HG02870 (cell line): Measurements from ENCODE around the gene RADIL.
"Not testable (repeated sequence)": the region's sequence is repeated elsewhere in the genome, so short reads cannot be mapped to it uniquely, and the experiment has no call there.

ENCODE experiments used
- ATAC-seq: cut with Tn5 transposase; IDR thresholded peaks from one replicate; pipeline ENCODE4 v1.9.1; 2021; ENCODE audit warnings: mild to moderate bottlenecking, moderate library complexity; ENCODE audit not compliant: unreplicated experiment

RADIL gene

GRCh38 chr7:4809666-4810065, 73.8 kb downstream of the RADIL start:
- no peak for ATAC-seq

- ATAC-seq: no peak
Observed at GRCh38 chr7:4809091-4809591, 74.4 kb downstream of the RADIL start.

DNA sequence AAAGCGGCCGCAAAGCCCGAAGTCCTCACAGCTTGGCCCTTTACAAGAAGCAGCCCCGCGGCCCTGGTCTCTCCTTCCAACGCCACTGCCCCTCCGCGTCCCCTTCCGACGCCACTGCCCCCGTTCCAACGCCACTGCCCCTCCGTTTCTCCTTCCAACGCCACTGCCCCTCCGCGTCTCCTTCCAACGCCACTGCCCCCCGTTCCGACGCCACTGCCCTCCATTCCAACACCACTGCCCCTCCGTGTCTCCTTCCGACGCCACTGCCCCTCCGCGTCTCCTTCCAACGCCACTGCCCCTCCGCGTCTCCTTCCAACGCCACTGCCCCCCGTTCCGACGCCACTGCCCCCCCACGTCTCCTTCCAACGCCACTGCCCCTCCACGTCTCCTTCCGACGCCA, 75.0 kb downstream of the RADIL start:
- no peak for ATAC-seq

DNA sequence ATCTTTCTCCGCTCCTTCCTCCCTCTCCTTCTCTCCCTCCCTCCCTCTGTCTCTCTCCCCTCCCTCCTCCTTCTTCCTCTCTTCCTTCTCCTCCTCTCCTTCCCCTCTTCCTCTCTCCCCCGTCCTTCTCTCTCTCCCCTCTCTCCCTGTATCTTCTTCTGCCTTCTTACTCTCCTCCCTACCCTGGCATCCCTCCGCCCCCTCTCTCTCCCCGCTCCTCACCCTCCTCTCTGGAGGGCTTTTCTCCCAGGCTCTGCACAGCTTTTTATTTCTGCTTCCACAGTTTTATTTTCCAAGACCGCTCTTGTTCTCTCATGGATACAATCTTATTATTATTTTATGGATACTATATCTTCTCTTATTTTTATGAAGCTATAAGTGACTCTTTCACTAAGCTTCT, 75.5 kb downstream of the RADIL start:
- ATAC-seq: no peak

DNA sequence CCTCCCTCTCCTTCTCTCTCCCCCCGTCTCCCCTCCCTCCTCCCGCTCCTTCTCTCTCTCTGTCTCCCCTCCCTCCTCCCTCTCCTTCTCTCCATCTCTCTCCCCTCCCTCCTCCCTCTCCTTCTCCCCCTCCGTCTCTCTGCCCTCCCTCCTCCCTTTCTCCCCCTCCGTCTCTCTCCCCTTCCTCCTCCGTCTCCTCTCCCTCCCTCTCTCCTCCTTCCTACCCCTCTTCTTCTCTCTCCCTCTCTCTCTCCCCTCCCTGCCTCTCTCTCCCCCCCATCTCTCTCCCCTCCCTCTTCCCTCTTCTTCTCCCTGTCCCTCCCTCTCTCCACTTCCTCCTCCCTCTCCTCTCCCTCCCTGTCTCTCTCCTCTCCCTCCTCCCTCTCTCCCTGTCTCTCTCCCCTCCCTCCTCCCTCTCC, 75.9 kb downstream of the RADIL start:
- ATAC-seq: no peak

- ATAC-seq: no peak
Observed at GRCh38 chr7:4806983-4807597, 76.4 kb downstream of the RADIL start.

DNA sequence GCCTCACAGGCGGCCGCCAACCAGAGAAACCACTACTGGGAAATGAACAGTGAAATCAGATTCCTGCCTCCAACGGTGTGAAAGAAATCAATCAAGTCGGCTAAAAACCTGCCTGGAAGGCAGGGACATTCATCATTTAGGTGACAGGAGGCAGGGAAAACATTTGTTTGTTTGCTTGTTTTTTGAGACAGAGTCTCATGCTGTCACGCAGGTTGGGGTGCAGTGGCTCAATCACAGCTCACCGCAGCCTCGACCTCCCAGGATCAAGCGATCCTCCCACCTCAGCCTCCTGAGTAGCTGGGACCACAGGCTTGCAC, 77.6 kb downstream of the RADIL start:
- ATAC-seq: no peak

GRCh38 chr7:4805110-4805983, 78.2 kb downstream of the RADIL start:
- no peak for ATAC-seq

DNA sequence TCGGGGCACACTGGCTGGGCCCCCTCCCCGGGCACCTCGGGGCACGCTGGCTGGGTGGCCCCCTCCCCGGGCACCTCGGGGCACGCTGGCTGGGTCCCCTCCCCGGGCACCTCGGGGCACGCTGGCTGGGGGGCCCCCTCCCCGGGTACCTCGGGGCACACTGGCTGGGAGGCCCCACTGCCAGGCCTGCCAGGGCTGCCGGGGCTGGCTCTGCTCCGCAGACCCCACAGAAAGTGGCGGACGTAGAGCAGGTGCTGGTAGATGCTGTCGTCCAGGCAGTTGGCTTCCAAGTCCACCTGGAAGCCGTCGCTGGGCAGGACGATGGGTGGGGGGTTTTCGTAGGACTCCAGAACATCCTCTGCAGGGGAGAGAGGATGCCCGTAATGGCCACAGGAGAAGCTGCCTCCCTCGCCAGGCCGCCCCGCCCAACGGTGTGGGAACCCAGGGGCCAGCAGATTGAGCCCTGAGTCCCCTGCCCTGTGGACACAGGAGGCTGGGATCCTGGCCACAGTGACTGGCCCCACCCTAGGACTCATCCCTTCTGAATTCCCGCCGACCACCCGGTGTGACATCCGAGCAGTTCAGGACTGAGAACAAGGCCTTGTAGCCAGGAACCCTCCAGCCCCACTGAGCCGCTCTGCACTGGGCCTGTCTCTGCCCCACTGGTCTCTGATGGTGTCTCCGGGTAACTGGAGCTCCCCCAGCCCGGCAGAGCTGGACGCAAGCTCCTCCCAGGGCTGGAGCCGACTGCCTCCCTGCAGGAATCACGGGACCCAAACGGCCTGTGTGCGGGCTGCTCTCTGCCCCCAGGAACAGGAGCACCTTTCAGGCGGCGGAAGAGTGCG, 79.9 kb downstream of the RADIL start:
- no peak for ATAC-seq

GRCh38 chr7:4802577-4802976, 80.9 kb downstream of the RADIL start:
- not testable (repeated sequence) for ATAC-seq

DNA sequence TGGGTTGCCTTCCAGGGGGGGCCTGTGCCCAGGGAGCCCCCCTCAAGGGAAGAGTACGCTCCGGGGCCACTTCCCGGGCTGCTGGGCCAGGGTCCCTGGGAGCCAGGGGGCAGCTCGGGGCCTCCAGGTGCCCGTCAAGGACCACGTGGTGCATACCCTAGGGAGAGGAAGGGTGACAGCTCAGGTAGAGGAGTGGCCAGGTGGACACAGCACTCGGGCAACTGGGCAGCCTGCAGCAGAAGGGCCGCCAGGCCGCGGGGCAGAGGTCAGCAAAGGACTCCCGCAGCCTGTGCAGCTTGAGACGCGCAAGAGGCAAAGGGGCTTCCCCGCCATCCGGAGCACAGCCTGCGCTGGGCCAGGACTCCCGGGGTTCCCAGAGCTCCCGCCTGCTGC, 81.7 kb downstream of the RADIL start:
- no peak for ATAC-seq

DNA sequence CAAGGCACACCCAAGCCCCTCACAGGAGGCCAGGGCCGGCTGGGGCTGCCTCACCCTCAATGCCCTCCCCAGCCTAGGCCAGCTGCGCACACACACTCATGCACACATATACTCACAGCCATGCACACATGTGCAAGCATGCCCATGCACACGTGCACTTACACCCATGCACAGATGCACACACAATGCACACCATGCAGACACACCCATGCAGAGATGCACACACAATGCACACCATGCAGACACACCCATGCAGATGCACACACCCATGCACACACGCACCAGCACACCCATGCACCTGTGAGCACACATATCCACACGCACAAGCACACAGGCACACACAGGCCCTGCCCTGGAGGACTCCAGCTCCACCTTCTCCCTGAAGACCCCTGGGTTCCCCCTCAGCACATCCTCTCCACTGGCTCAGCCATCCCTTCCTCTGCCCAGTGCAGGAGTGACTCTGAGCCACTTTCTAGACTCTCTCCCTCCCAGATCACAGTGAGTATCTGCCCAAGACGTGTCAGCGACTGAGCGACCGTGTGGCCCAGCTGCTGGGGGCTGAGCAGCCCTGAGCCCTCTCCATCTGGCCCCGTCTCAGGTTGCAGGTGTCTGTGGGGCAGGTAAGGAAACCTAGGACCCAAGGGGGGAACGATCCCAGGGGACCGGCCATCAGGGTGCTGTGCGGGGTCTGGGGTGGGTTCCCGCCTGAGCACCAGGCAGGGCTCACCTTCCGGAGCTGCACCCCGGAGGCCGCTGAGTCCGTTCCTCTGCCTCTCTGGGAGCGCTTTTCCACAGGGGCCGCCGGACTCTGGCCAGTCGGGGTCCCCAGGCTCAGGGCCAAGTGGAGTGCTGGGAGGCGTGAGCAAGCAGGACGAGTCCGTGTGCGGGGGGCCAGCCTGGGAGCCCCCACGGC, 82.3 kb downstream of the RADIL start:
- ATAC-seq: no peak

GRCh38 chr7:4800487-4800886, 83.0 kb downstream of the RADIL start:
- no peak for ATAC-seq

DNA sequence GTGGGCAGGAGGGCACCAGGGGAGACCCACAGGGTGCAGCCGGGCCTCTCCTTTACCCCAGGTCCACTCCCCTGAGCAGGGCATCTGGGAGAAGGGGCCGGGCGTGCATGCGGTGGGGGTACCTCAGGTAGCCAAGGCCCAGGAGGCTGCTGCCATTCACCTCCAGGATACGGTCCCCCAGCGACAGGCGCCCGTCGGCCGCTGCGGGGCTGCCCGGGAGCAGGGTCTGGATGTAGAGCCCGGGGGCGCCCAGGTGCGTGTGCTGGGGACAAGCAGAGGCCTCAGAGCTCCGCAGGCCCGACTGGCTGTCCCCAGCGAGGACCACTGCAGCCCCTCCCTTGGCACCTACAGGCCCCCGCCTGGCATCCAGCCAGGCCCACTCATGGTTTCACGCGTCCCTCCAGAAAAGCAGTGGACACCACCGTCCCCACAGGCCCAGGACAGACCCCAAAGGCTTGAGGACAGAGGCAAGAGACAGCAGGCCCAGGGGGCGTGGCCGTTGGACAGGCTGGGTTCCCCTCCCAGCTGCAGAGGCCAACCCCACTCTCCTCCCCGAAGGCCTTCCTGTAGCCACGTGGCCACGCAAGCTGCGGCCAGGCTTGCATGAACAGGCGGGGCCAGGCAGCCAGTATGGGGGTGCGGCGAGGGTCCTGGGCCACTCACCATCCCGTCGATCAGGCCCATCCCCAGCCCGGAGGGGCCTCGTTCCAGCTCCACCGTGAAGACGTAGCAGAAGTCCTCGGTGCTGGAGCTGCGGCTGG, 83.8 kb downstream of the RADIL start:
- ATAC-seq: no peak

- ATAC-seq: no peak
Observed at GRCh38 chr7:4798706-4799235, 84.7 kb downstream of the RADIL start.

DNA sequence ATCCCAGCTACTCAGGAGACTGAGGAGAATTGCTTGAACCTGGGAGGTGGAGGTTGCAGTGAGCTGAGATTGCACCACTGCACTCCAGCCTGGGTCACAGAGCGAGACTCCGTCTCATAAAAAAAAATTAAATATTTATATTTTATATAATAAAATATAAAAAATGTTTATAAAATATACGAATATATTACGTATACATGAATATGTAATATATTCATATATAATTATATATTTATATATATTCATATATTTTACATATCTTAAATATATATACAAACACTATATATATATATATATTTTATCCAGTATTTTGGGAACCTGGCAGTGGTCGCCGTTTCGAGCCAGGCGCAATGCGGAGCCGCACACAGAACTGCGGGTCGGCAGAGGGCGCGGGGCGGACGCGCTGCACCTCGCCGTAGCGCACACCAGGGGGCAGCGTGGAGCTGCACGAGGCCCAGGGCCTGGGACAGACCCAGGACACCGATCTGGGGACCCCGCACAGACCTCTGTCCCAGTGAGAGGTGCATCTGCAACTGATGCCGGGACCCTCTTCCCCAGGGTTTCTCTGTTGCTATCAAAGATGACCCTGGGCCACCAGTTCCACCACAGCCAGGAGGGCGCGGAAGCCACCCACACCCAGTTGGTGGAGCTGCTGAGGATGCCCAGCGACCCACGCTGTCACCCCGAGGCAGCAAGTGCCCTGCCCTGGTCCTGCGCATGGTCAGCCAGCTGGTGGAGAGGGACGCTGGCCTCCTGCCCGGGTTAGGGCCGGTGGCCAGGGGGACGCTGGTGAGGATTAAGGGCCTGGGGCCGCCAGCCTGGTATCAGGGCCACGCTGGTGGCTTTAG, 85.4 kb downstream of the RADIL start:
- ATAC-seq: no peak

DNA sequence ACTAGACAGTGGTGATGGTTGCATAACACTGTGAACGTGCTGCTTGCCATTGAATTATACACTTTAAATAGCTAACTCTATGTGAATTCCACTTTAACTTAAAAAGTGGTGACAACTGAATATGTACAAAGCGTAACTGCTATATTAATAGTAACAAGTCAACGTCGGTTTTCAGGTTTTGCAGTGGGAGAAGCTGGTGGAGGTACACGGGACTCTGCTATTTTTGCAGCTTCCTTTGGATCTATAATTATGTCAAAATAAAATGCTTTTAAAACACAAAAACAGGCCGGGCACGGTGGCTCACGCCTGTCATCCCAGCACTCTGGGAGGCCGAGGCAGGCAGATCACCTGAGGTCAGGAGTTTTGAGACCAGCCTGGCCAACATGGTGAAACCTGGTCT, 87.1 kb downstream of the RADIL start:
- ATAC-seq: no peak

DNA sequence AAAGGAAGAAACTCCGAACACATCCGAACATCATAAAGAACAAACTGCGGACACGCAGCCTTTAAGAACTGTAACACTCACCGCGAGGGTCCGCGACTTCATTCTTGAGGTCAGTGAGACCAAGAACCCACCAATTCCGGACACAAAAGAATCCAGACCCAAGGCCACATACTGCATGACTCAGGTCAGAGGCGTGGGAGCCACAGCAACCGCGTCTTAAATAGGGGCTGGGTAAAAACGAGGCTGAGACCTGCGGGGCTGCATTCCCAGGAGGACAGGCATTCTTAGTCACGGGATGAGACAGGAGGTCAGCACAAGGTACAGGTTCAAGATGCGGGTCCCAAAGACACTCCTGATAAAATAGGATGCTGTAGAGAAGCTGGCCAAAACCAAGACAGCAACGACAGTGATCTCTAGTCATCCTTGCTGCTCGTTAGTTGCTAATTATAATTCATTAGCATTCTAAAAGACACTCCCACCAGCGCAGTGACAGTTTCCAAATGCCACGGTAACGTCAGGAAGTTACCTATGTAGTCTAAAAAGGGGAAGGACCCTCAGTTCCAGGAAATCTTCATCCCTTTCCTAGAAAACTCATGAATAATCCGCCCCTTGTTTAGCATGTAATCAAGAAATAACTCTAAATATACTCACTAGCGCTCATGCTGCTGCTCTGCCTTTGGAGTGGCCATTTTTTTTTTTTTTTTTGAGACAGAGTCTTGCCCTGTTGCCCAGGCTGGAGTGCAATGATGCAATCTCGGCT, 88.7 kb downstream of the RADIL start:
- no peak for ATAC-seq
